NCI-H460 (cell line): ENCODE results near the gene OS9. TPM values are rescaled to one million over a fixed set of nuclear protein-coding genes. Genes with fewer than 3 reads are reported as not detected.
"Not testable (repeated sequence)": the region's sequence is repeated elsewhere in the genome, so short reads cannot be mapped to it uniquely, and the experiment has no call there.

ENCODE experiments used
- DNase-seq: peaks from one replicate; pipeline ENCODE4 v3.0.0-alpha.2; 2016; ENCODE audit warnings: low read depth; ENCODE audit errors: extremely low read depth
- total RNA-seq: library from RNA; depleted of rRNA; stranded (reverse); fragments of >200 nt; shearing (Covaris generic); gene quantifications from 2 replicates; pipeline ENCODE4 v1.2.3, GENCODE V29; 2014

The OS9 gene
- total RNA-seq, 1 experiment from 2014 or later: 214 TPM

- DNase-seq: no peak
These were observed 27.0 kb downstream of the OS9 start for GRCh38 chr12:57720606-57721595.

- DNase-seq: not testable (repeated sequence)
These were observed 28.1 kb downstream of the OS9 start for GRCh38 chr12:57721846-57722608.

GRCh38 chr12:57722716-57723629 is 29.0 kb downstream of the OS9 start:
- DNase-seq: no peak

GRCh38 chr12:57723630-57723962 is 29.7 kb downstream of the OS9 start:
- DNase-seq: no peak

- no peak for DNase-seq
These were observed 30.3 kb downstream of the OS9 start for GRCh38 chr12:57724003-57724935.

GRCh38 chr12:57724936-57725740 is 31.2 kb downstream of the OS9 start:
- no peak for DNase-seq

GRCh38 chr12:57725851-57726150 is 31.9 kb downstream of the OS9 start:
- DNase-seq: no peak

GRCh38 chr12:57726151-57726883 is 32.4 kb downstream of the OS9 start:
- DNase-seq: peak; percentile 88

- DNase-seq: no peak
These were observed 33.2 kb downstream of the OS9 start for GRCh38 chr12:57726884-57727757.

GRCh38 chr12:57727758-57728395 is 33.9 kb downstream of the OS9 start:
- no peak for DNase-seq

GRCh38 chr12:57729321-57729844 is 35.5 kb downstream of the OS9 start:
- no peak for DNase-seq

- DNase-seq: no peak
These were observed 36.6 kb downstream of the OS9 start for GRCh38 chr12:57730336-57731067.

GRCh38 chr12:57731411-57732080 is 37.6 kb downstream of the OS9 start:
- no peak for DNase-seq

- no peak for DNase-seq
These were observed 38.3 kb downstream of the OS9 start for GRCh38 chr12:57732270-57732669.
